B cell (primary cell): ENCODE data around the gene D2HGDH.

ENCODE experiments used
- EZH2 ChIP-seq: IDR thresholded peaks from 2 replicates; pipeline ENCODE4 v1.6.1; 2012; ENCODE audit warnings: borderline replicate concordance, low read depth, mild to moderate bottlenecking, moderate library complexity, low read length; ENCODE audit not compliant: insufficient read depth, poor library complexity, severe bottlenecking
- TF ChIP-seq, protein P1 (sequence below): fragments of 200-600 bp; IDR thresholded peaks from one replicate; pipeline ENCODE4 v1.8.0; 2022; ENCODE audit warnings: antibody characterized with exemption, mild to moderate bottlenecking

GRCh38 chr2:241768251-241768711 lies 33.9 kb downstream of the D2HGDH start:
- TF ChIP-seq, protein P1, sequence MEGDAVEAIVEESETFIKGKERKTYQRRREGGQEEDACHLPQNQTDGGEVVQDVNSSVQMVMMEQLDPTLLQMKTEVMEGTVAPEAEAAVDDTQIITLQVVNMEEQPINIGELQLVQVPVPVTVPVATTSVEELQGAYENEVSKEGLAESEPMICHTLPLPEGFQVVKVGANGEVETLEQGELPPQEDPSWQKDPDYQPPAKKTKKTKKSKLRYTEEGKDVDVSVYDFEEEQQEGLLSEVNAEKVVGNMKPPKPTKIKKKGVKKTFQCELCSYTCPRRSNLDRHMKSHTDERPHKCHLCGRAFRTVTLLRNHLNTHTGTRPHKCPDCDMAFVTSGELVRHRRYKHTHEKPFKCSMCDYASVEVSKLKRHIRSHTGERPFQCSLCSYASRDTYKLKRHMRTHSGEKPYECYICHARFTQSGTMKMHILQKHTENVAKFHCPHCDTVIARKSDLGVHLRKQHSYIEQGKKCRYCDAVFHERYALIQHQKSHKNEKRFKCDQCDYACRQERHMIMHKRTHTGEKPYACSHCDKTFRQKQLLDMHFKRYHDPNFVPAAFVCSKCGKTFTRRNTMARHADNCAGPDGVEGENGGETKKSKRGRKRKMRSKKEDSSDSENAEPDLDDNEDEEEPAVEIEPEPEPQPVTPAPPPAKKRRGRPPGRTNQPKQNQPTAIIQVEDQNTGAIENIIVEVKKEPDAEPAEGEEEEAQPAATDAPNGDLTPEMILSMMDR, result no peak
- TF ChIP-seq EZH2, result no peak
